CD14-positive monocyte (primary cell): ENCODE results near the gene ARL13B. TPM values are rescaled to one million over a fixed set of nuclear protein-coding genes. Genes with fewer than 3 reads are reported as not detected.

Experiments used
- DNase-seq, 3 donors: peaks; one replicate each; pipeline ENCODE4 v3.0.0-alpha.2; 2011 to 2022
- H2AFZ ChIP-seq: 2 replicates; pipeline ENCODE4 v1.6.0; 2012; ENCODE audit warnings: mild to moderate bottlenecking, low read depth, low read length, inconsistent platforms; ENCODE audit not compliant: insufficient read depth, poor library complexity, severe bottlenecking
- H3K27ac ChIP-seq, 2 donors: 1 replicate in 1 of 2; 2 replicates in 1 of 2; pipeline ENCODE4 v1.5.1; 2012 to 2013; ENCODE audit warnings: low read length in 2 of 2, control low read depth in 1 of 2, inconsistent platforms in 1 of 2, low read depth in 1 of 2, mild to moderate bottlenecking in 1 of 2
- H3K27me3 ChIP-seq, 2 donors: one replicate each; pipeline versions ENCODE4 v1.6.0 to v1.6.1; 2011 to 2013; ENCODE audit warnings: low read length in 2 of 2; ENCODE audit not compliant: control insufficient read depth in 2 of 2, insufficient read depth in 2 of 2
- H3K36me3 ChIP-seq, 2 donors: replicated peaks in 1 of 2; 1 replicate in 1 of 2; 2 replicates in 1 of 2; pipeline versions ENCODE4 v1.5.1 to v1.6.1; 2012 to 2013; ENCODE audit warnings: low read length in 2 of 2, control low read depth in 1 of 2, inconsistent platforms in 1 of 2, mild to moderate bottlenecking in 1 of 2; ENCODE audit not compliant: insufficient read depth in 2 of 2, control insufficient read depth in 1 of 2
- H3K4me1 ChIP-seq, 2 donors: 1 replicate in 1 of 2; 2 replicates in 1 of 2; pipeline versions ENCODE4 v1.5.1 to v1.6.1; 2012 to 2013; ENCODE audit warnings: low read length in 2 of 2, control low read depth in 1 of 2, inconsistent platforms in 1 of 2, mild to moderate bottlenecking in 1 of 2, moderate library complexity in 1 of 2; ENCODE audit not compliant: insufficient read depth in 2 of 2, control insufficient read depth in 1 of 2
- H3K4me2 ChIP-seq: replicated peaks from 2 replicates; pipeline ENCODE3; 2012; ENCODE audit warnings: low read length, moderate library complexity, mild to moderate bottlenecking; ENCODE audit not compliant: poor library complexity, severe bottlenecking; ENCODE audit errors: extremely low read depth
- H3K4me3 ChIP-seq, 3 experiments: fragments of 200-600 bp in 1 of 3; sonication (generic) in 1 of 3; replicated peaks in 1 of 3; 1 replicate in 2 of 3; 2 replicates in 1 of 3; pipeline ENCODE4 v1.5.1; 2011 to 2013; ENCODE audit warnings: low read length in 3 of 3, mild to moderate bottlenecking in 3 of 3, control low read depth in 2 of 3, low read depth in 2 of 3, inconsistent platforms in 1 of 3, moderate library complexity in 1 of 3
- H3K79me2 ChIP-seq: 2 replicates; pipeline ENCODE4 v1.6.0; 2012; ENCODE audit warnings: mild to moderate bottlenecking, control low read depth, inconsistent platforms, low read length, moderate library complexity; ENCODE audit not compliant: insufficient read depth
- H3K9ac ChIP-seq: 2 replicates; pipeline ENCODE4 v1.6.0; 2017; ENCODE audit warnings: low read length, mild to moderate bottlenecking; ENCODE audit not compliant: insufficient read depth, poor library complexity, severe bottlenecking
- H3K9me3 ChIP-seq, 2 donors: replicated peaks in 1 of 2; 1 replicate in 1 of 2; 2 replicates in 1 of 2; pipeline versions ENCODE4 v1.5.1 to v1.6.1; 2012 to 2013; ENCODE audit warnings: low read length in 2 of 2, control low read depth in 1 of 2; ENCODE audit not compliant: control insufficient read depth in 1 of 2, insufficient read depth in 1 of 2
- H4K20me1 ChIP-seq: 2 replicates; pipeline ENCODE4 v1.6.0; 2012; ENCODE audit warnings: mild to moderate bottlenecking, low read length, control low read depth, moderate library complexity; ENCODE audit not compliant: insufficient read depth
- H3K27ac Mint-ChIP-seq, 7 donors: one replicate each; pipeline ENCODE4 v1.8.0; 2020; ENCODE audit warnings: mild to moderate bottlenecking in 7 of 7, mixed read lengths in 7 of 7, moderate library complexity in 6 of 7, inconsistent platforms in 2 of 7
- H3K27me3 Mint-ChIP-seq, 3 donors: one replicate each; pipeline ENCODE4 v1.8.0; 2021 to 2022; ENCODE audit warnings: low read depth in 3 of 3, mild to moderate bottlenecking in 3 of 3, mixed read lengths in 3 of 3, moderate library complexity in 3 of 3, inconsistent platforms in 1 of 3
- H3K36me3 Mint-ChIP-seq, 2 donors: one replicate each; pipeline ENCODE4 v1.8.0; 2020; ENCODE audit warnings: mixed read lengths in 2 of 2, inconsistent platforms in 1 of 2, mild to moderate bottlenecking in 1 of 2
- H3K4me1 Mint-ChIP-seq: one replicate; pipeline ENCODE4 v1.8.0; 2020; ENCODE audit warnings: mild to moderate bottlenecking, mixed read lengths
- H3K4me3 Mint-ChIP-seq, 2 donors: one replicate each; pipeline ENCODE4 v1.8.0; 2020; ENCODE audit warnings: mild to moderate bottlenecking in 2 of 2, mixed read lengths in 2 of 2, moderate library complexity in 1 of 2
- H3K9me3 Mint-ChIP-seq, 7 donors: one replicate each; pipeline ENCODE4 v1.8.0; 2020 to 2022; ENCODE audit warnings: mixed read lengths in 7 of 7, mild to moderate bottlenecking in 6 of 7, moderate library complexity in 6 of 7, inconsistent platforms in 2 of 7
- WGBS: methylation state at CpG from one replicate; pipeline ENCODE4 v1.1.5; 2013; ENCODE audit warnings: missing lambda C conversion rate; ENCODE audit not compliant: insufficient coverage; 5-methylcytosine and 5-hydroxymethylcytosine counted together
- intact Hi-C, 2 donors: fragments of 100-400 bp; cut with micrococcal nuclease; formaldehyde crosslinking; loops; one replicate each; pipeline versions ENCODE4 v1.15.0 to v1.15.1; 2023
- polyA plus RNA-seq, 3 donors: library from polyadenylated mRNA; depleted of rRNA in 1 of 3; unstranded in 2 of 3; stranded (reverse) in 1 of 3; fragments of 300-500 nt in 2 of 3; fragments of >200 nt in 1 of 3; fragmentation: Illumina TruSeq in 2 of 3; gene quantifications; 1 replicate in 2 of 3; 2 replicates in 1 of 3; pipeline ENCODE4 v1.2.3, GENCODE V29; 2012 to 2021
- TF ChIP-seq, protein P1 (sequence below): fragments of 200-600 bp; IDR thresholded peaks from one replicate; pipeline ENCODE4 v1.8.0; 2022; ENCODE audit warnings: antibody characterized with exemption, mild to moderate bottlenecking

Gene ARL13B
- polyA plus RNA-seq, 3 donors: 0.97 to 3.8 (median 3.0) TPM

DNA sequence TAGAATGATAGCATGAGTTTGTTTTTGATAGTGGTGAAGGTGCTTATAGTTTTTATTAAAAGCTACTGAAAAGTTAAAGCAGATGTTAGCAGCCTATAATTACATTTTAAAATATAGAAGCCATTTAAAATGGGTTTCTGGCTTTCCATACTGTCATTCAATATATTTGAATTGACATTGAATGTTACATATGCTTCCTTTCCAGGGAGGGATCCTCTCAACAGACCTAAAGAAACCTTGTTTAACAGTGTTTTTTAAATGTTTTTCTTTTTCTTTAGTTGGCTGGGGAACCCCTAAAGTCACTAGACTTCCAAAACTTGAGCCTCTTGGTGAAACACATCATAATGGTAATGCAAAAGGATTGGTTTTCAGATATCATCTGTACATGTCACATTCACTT lies 70.6 kb downstream of the ARL13B start:
- H3K79me2 ChIP-seq: no peaks in the 10 kb centered on the region
- no peak overlapping the region for H3K27ac ChIP-seq
- no peaks in the 10 kb centered on the region for H3K36me3 ChIP-seq
- no peaks in the 10 kb centered on the region for H3K4me1 ChIP-seq
- no peaks in the 10 kb centered on the region for H3K27me3 ChIP-seq
- H3K4me3 Mint-ChIP-seq: no peak overlapping the region
- no peaks in the 10 kb centered on the region for H3K27me3 Mint-ChIP-seq
- peaks cover 0 to 3% (median under 1%) of the 10 kb centered on the region in 7 donors for H3K9me3 Mint-ChIP-seq
- H3K9me3 ChIP-seq: no peaks in the 10 kb centered on the region
- H3K4me2 ChIP-seq: no peak overlapping the region
- H2AFZ ChIP-seq: no peak overlapping the region
- H4K20me1 ChIP-seq: no peaks in the 10 kb centered on the region
- no peak for DNase-seq
- intact Hi-C loops: no loop called here
- H3K4me1 Mint-ChIP-seq: no peaks in the 10 kb centered on the region
- TF ChIP-seq, protein P1, sequence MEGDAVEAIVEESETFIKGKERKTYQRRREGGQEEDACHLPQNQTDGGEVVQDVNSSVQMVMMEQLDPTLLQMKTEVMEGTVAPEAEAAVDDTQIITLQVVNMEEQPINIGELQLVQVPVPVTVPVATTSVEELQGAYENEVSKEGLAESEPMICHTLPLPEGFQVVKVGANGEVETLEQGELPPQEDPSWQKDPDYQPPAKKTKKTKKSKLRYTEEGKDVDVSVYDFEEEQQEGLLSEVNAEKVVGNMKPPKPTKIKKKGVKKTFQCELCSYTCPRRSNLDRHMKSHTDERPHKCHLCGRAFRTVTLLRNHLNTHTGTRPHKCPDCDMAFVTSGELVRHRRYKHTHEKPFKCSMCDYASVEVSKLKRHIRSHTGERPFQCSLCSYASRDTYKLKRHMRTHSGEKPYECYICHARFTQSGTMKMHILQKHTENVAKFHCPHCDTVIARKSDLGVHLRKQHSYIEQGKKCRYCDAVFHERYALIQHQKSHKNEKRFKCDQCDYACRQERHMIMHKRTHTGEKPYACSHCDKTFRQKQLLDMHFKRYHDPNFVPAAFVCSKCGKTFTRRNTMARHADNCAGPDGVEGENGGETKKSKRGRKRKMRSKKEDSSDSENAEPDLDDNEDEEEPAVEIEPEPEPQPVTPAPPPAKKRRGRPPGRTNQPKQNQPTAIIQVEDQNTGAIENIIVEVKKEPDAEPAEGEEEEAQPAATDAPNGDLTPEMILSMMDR: no peak
- no peak overlapping the region for H3K27ac Mint-ChIP-seq
- H3K9ac ChIP-seq: no peak overlapping the region
- H3K36me3 Mint-ChIP-seq: peaks cover 0 to 5% of the 10 kb centered on the region in 2 donors
- no peak overlapping the region for H3K4me3 ChIP-seq

DNA sequence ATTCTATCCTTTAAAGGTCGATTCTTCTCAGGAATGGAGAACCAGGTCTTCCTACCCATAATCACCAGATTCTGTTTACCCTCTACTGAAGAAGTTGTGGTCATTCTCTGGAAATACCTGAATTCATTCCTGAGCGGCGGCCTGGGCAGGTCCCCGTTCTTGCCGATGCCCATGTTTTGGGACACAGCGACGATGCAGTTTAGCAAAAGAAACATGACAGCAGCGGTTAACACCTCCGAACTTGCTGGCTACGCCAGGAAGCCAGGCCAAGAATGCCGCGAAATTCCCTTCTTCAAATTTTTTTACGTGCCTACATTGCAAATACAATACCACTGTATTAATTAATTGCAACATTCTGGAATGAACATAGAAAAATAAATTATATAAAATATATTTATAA lies 81.3 kb downstream of the ARL13B start:
- H3K4me3 Mint-ChIP-seq: no peak overlapping the region

More for the DNA sequence above, 81.3 kb downstream of the ARL13B start:
- Histone ChIP-seq H3K79me2 (peaks cover 28% of the 10 kb centered on the region), H2AFZ (no peak overlapping the region), H3K4me1 (peaks cover 34 to 39% of the 10 kb centered on the region in 2 donors), H3K36me3 (peaks cover 0 to 9% of the 10 kb centered on the region in 2 donors), H3K4me3 (no peak overlapping the region), H3K27ac (no peak overlapping the region), H3K9me3 (no peaks in the 10 kb centered on the region), H3K27me3 (no peaks in the 10 kb centered on the region), H3K4me2 (no peak overlapping the region), H3K9ac (no peak overlapping the region), H4K20me1 (no peaks in the 10 kb centered on the region)
- peaks cover 0 to 1% (median 0%) of the 10 kb centered on the region in 3 donors for H3K27me3 Mint-ChIP-seq
- H3K4me1 Mint-ChIP-seq: peaks cover 35% of the 10 kb centered on the region
- H3K27ac Mint-ChIP-seq: no peak overlapping the region
- DNase-seq: no peak
- H3K36me3 Mint-ChIP-seq: peaks cover 20 to 21% of the 10 kb centered on the region in 2 donors
- TF ChIP-seq, protein P1: no peak
- intact Hi-C loops: loop anchor here in 1 of 2 donors (5.0 kb wide), 1 partner anchor 79 kb away; the partner anchor contains the start of gene ARL13B
- H3K9me3 Mint-ChIP-seq: no peaks in the 10 kb centered on the region
- WGBS: 100% methylated on average over 7 of the region's 13 CpGs
